GM11168 (cell line): ENCODE results near the gene DNAJA3.

Source experiments
- in situ Hi-C: fragments of 300-500 bp; cut with MboI; formaldehyde crosslinking; loops from one replicate; pipeline ENCODE4 v1.12.0; 2022; ENCODE audit warnings: low sequenced_read_pairs; ENCODE audit not compliant: unreplicated experiment

The DNAJA3 gene

DNA sequence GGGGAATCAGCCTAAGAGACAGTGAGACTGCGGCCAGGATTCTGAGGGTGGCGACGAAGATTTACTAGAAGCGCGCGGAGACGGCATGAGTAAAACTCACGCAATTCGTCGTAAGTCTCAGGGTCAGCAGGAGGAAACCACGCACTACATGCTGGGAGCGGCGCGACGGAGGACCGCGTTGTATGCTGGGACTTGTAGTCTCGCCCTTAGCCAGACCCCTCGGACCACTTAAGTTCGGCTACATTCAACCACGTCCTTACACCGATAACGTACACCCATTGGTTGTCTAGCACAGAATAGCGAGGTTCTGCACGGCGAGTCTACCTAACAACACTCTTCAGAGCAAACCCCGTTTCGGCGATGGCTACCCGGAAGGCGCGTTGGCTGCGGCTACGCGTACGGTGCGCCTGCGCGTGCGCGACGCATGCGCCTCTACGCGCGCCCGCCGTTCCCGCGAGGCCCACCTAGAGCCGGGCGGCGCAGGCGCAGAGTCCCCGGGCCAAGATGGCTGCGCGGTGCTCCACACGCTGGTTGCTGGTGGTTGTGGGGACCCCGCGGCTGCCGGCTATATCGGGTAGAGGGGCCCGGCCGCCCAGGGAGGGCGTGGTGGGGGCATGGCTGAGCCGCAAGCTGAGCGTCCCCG, at the start of gene DNAJA3:
Gene DNAJA3 (plus strand): TSS at position 491 of the 643 bp plus-strand sequence. CDS start 14 bp downstream, at position 505.
- in situ Hi-C loops: no loop called here

- in situ Hi-C loops: no loop called here
These were observed 49.4 kb upstream of the DNAJA3 start for GRCh38 chr16:4376126-4376892.

DNA sequence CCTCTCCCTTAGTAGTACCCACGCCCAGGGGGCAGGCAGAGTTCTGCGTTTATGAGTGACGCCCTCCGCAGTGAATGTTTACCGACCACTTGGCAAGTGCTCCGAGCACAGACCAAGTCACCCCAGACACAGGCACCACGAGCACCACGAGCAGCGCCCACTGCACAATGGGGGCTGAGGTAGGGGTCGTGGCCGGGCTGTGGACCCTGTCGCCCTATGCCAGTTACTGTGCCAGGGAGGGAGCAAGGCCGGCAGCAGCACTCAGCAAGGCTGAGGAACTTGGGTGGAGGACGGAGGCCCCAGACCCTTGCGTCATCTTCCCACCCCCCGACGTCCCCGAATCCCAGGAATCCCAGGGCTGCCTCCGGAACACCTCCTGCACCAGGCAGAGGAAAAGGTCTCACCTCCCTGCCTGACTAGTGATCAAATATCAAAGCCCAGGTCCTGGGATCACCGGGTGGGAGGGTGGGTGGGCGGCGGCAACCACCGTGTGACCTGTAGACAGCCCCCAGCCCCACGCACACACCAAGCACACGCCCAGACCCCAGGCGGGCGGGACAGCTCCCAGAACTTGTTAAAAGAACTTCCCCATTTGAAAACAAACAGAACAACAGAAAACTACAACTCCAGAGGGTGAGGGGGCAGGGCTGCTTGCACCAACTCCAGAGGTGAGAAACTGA, 48.6 kb upstream of the DNAJA3 start:
- in situ Hi-C loops: no loop called here

- in situ Hi-C loops: no loop called here
These were observed 48.0 kb upstream of the DNAJA3 start for GRCh38 chr16:4377573-4378154.

GRCh38 chr16:4378161-4378666, 47.5 kb upstream of the DNAJA3 start:
- in situ Hi-C loops: no loop called here

GRCh38 chr16:4378999-4379690, 46.5 kb upstream of the DNAJA3 start:
- in situ Hi-C loops: no loop called here

- in situ Hi-C loops: no loop called here
These were observed 45.3 kb upstream of the DNAJA3 start for GRCh38 chr16:4380119-4381063.

GRCh38 chr16:4381072-4381934, 44.4 kb upstream of the DNAJA3 start:
- in situ Hi-C loops: no loop called here

- in situ Hi-C loops: no loop called here
These were observed 43.5 kb upstream of the DNAJA3 start for GRCh38 chr16:4381935-4382794.

- in situ Hi-C loops: no loop called here
These were observed 42.8 kb upstream of the DNAJA3 start for GRCh38 chr16:4382795-4383357.

DNA sequence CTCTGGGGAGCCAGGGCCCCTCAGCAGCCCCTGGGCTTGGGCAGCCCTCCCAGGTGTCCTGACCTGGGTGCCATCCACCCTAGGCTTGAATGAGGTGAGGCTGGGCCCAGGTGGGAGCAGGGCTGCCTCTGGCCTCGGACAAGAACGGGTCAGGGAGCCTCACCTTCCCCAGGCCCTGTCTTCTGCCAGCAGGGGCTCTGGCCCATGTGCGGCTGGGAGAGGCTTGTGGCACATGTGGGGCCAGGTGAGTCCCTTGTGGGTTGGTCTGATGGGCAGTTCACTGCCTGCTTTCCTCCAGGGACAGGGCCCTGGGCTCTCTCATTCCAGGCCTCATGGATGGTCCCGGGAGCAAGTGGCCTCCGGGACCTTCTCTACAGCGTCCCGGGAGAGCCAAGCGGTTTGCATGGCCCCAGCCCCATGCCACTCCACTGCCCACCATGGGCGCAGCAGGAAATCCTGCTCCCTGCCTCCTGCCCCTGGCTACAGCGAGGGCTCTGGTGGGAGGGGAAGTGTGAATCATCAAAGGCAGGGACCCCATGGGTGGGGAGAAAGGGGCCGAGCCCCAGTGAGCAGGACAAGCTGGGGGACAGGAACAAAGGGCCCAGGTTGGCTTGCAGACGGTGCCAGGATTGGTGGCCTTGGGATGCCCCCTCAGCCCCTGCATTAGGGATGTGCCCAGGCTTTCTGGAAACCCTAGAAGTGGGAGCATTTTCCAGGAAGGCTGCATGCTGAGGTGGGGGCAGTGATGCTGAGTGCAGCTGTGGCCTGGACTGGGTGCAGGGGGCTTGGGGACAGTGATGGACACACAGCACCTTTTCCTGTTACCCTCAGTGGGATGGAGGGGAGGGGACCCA, 41.9 kb upstream of the DNAJA3 start:
- in situ Hi-C loops: no loop called here

DNA sequence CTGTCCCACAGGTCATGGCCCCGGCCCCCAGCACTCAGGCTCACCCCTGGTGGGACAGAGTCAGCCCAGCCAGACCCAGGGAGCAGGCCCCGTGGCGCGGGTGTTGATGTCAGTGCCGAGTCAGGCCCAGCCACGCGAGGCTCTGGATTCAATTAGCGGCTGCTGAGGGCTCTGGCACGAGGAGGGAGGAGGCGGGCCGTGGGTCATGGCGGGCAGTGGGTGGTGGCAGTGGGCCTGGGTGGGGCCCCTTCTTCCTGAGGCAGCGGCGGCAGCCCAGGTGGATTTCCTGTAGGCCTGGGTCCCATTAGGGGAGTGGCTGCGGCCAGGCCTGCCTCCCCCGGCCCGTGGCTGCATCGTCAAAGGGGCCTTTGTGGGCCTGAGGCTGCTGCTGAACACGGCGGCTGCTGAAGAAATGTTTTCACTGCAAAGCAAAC, 41.1 kb upstream of the DNAJA3 start:
- in situ Hi-C loops: no loop called here

- in situ Hi-C loops: no loop called here
These were observed 40.4 kb upstream of the DNAJA3 start for GRCh38 chr16:4385066-4385788.

DNA sequence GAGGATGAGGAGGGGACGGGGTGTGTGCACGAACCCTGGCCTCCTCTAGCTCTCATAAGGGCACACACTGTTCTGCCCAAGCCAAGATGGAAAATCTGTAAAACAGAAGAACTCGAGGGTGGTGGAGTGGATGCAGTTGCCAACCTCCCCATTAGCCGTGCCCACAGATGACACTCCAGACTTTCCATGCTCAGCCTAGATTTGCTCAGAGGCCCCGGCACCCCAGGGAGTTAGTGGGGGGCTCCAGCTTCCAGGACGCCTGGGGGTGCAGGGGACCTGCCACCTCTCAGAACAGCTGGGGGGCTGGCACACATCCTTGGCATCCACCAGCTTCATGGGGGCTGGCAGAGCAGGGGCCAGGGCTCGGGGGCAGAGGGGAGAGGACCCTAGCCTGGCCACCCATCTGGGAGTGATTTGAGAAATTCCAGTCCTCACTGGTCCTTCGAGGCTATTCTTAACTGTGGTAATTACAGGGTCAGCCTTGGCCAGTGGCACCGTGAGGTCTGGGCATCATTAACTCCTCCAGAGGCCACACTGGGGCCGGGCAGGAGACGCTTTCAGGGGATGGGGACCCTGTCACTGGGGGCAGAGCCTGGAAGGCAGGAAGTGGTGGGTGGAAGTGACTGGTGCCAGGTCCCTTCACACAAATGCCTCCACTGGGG, 39.7 kb upstream of the DNAJA3 start:
- in situ Hi-C loops: no loop called here

DNA sequence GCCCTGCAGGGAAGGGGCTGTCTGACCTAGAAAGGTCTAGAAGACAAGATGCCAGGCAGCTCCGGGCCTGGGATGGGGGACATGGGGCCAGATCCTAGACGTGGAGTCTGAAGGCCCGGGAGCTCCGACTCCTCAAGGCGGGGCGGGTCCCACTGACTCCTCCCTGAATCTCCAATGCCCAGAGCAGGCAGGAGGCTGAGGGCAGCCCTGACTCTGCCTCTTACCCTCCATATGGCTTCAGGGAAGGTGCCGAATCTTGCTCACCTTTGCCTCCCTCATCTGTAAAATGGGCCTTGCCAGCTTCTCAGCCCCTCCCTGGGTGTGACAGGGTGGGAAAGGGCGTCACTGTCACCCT, 39.2 kb upstream of the DNAJA3 start:
- in situ Hi-C loops: no loop called here
